SK-N-SH treated with all-trans-retinoic acid at 6 μM for 48 hours (cell line): ENCODE data around the gene BSN.

Experiments used
- ATAC-seq: fragments of 200-7000 bp; cut with Tn5 transposase; 3 replicates; pipeline ENCODE4 v1.9.1; 2020; ENCODE audit warnings: mild to moderate bottlenecking, moderate library complexity
- ARNTL ChIP-seq: fragments of 450-650 bp; formaldehyde crosslinking; IDR thresholded peaks from 2 replicates; pipeline ENCODE4 v1.5.0; 2020; ENCODE audit warnings: low read depth, mild to moderate bottlenecking, moderate library complexity, borderline replicate concordance
- BACH2 ChIP-seq: fragments of 250-450 bp; sonication (Bioruptor Pico); IDR thresholded peaks from 2 replicates; pipeline ENCODE4 v1.9.0; 2021; ENCODE audit warnings: mild to moderate bottlenecking, borderline replicate concordance
- CREB5 ChIP-seq: fragments of 250-450 bp; sonication (Bioruptor Pico); IDR thresholded peaks from 2 replicates; pipeline ENCODE4 v1.5.1; 2020; ENCODE audit warnings: low read depth, mild to moderate bottlenecking, moderate library complexity
- CSDC2 ChIP-seq: fragments of 250-450 bp; sonication (Bioruptor Pico); IDR thresholded peaks from 2 replicates; pipeline ENCODE4 v1.5.0; 2020; ENCODE audit warnings: mild to moderate bottlenecking, moderate library complexity
- CSRNP3 ChIP-seq: fragments of 250-450 bp; sonication (Bioruptor Pico); IDR thresholded peaks from 2 replicates; pipeline ENCODE4 v1.5.1; 2021; ENCODE audit warnings: mild to moderate bottlenecking, moderate library complexity
- ESRRG ChIP-seq: fragments of 250-450 bp; sonication (Bioruptor Pico); IDR thresholded peaks from 2 replicates; pipeline ENCODE4 v1.6.1; 2021; ENCODE audit warnings: mild to moderate bottlenecking
- GLIS3 ChIP-seq: fragments of 250-450 bp; sonication (Bioruptor Pico); IDR thresholded peaks from 2 replicates; pipeline ENCODE4 v1.5.0; 2020; ENCODE audit warnings: mild to moderate bottlenecking, moderate library complexity
- ISL1 ChIP-seq: fragments of 250-450 bp; sonication (Bioruptor Pico); IDR thresholded peaks from 2 replicates; pipeline ENCODE4 v2.1.2; 2022; ENCODE audit warnings: mild to moderate bottlenecking, moderate library complexity
- OSR1 ChIP-seq: fragments of 250-450 bp; sonication (Bioruptor Pico); IDR thresholded peaks from 2 replicates; pipeline ENCODE4 v1.8.0; 2022; ENCODE audit warnings: moderate library complexity, mild to moderate bottlenecking, inconsistent platforms
- PATZ1 ChIP-seq: fragments of 250-450 bp; sonication (Bioruptor Pico); IDR thresholded peaks from 2 replicates; pipeline ENCODE4 v1.8.0; 2020; ENCODE audit warnings: mild to moderate bottlenecking, moderate library complexity, borderline replicate concordance
- PPARA ChIP-seq: fragments of 250-450 bp; sonication (Bioruptor Pico); IDR thresholded peaks from 2 replicates; pipeline ENCODE4 v1.5.0; 2020; ENCODE audit warnings: mild to moderate bottlenecking, borderline replicate concordance
- RARB ChIP-seq: fragments of 250-450 bp; sonication (Bioruptor Pico); IDR thresholded peaks from 2 replicates; pipeline ENCODE4 v1.8.0; 2021; ENCODE audit warnings: mild to moderate bottlenecking, moderate library complexity
- SNAI2 ChIP-seq: fragments of 250-450 bp; sonication (Bioruptor Pico); IDR thresholded peaks from 2 replicates; pipeline ENCODE4 v1.5.0; 2020; ENCODE audit warnings: mild to moderate bottlenecking, moderate library complexity
- TCF4 ChIP-seq: fragments of 250-450 bp; sonication (Bioruptor Pico); IDR thresholded peaks from 2 replicates; pipeline ENCODE4 v1.8.0; 2021; ENCODE audit warnings: mild to moderate bottlenecking, moderate library complexity, borderline replicate concordance
- TOX ChIP-seq: fragments of 250-450 bp; sonication (Bioruptor Pico); IDR thresholded peaks from 2 replicates; pipeline ENCODE4 v1.8.0; 2021; ENCODE audit warnings: mild to moderate bottlenecking, moderate library complexity, borderline replicate concordance
- ZC3H10 ChIP-seq: fragments of 250-450 bp; sonication (Bioruptor Pico); IDR thresholded peaks from 2 replicates; pipeline ENCODE4 v1.5.1; 2021; ENCODE audit warnings: mild to moderate bottlenecking, moderate library complexity
- ZFP3 ChIP-seq: fragments of 250-450 bp; sonication (Bioruptor Pico); IDR thresholded peaks from 2 replicates; pipeline ENCODE4 v1.5.0; 2020; ENCODE audit warnings: mild to moderate bottlenecking, moderate library complexity
- ZFP30 ChIP-seq: fragments of 450-650 bp; formaldehyde crosslinking; IDR thresholded peaks from 2 replicates; pipeline ENCODE4 v1.5.0; 2022; ENCODE audit warnings: mild to moderate bottlenecking, moderate library complexity
- ZNF565 ChIP-seq: fragments of 450-650 bp; formaldehyde crosslinking; conservative IDR thresholded peaks from 2 replicates; pipeline ENCODE4 v1.5.0; 2020; ENCODE audit warnings: low read depth, mild to moderate bottlenecking, moderate library complexity
- ZNF8 ChIP-seq: fragments of 450-650 bp; formaldehyde crosslinking; IDR thresholded peaks from 2 replicates; pipeline ENCODE4 v1.5.0; 2020; ENCODE audit warnings: mild to moderate bottlenecking, moderate library complexity
- TF ChIP-seq, protein P1 (sequence below): fragments of 250-450 bp; sonication (Bioruptor Pico); IDR thresholded peaks from 2 replicates; pipeline ENCODE4 v1.5.0; 2020; ENCODE audit warnings: mild to moderate bottlenecking, moderate library complexity

BSN gene

GRCh38 chr3:49639551-49639950, 85.3 kb downstream of the BSN start (continued):
- TF ChIP-seq, protein P1, sequence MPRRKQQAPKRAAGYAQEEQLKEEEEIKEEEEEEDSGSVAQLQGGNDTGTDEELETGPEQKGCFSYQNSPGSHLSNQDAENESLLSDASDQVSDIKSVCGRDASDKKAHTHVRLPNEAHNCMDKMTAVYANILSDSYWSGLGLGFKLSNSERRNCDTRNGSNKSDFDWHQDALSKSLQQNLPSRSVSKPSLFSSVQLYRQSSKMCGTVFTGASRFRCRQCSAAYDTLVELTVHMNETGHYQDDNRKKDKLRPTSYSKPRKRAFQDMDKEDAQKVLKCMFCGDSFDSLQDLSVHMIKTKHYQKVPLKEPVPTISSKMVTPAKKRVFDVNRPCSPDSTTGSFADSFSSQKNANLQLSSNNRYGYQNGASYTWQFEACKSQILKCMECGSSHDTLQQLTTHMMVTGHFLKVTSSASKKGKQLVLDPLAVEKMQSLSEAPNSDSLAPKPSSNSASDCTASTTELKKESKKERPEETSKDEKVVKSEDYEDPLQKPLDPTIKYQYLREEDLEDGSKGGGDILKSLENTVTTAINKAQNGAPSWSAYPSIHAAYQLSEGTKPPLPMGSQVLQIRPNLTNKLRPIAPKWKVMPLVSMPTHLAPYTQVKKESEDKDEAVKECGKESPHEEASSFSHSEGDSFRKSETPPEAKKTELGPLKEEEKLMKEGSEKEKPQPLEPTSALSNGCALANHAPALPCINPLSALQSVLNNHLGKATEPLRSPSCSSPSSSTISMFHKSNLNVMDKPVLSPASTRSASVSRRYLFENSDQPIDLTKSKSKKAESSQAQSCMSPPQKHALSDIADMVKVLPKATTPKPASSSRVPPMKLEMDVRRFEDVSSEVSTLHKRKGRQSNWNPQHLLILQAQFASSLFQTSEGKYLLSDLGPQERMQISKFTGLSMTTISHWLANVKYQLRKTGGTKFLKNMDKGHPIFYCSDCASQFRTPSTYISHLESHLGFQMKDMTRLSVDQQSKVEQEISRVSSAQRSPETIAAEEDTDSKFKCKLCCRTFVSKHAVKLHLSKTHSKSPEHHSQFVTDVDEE (CRISPR knock-in tag) = no peak
- TF ChIP-seq ZFP3 (CRISPR knock-in tag) = no peak
- TF ChIP-seq ISL1 (CRISPR knock-in tag) = no peak
- TF ChIP-seq, all 23 proteins: peak for 0

DNA sequence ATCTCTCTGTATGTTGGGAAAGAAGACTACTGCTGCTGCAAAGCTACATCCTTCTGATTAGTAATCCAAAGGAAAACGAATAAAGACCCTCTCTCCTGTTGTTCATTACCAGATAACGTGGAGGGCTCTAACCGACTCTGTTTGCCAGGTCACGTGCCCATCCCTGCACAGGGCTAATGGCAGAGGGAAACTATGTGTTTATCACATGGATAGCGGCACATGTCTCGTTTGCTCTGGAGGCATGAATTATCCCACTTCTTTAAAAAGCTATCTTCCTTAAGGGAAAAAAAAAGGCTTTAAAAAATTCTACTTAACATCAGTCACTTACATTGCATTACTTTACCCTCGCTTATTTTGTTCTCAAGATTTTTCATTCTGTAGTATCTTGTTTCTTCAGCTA, 87.0 kb downstream of the BSN start:
- no peak for ATAC-seq

DNA sequence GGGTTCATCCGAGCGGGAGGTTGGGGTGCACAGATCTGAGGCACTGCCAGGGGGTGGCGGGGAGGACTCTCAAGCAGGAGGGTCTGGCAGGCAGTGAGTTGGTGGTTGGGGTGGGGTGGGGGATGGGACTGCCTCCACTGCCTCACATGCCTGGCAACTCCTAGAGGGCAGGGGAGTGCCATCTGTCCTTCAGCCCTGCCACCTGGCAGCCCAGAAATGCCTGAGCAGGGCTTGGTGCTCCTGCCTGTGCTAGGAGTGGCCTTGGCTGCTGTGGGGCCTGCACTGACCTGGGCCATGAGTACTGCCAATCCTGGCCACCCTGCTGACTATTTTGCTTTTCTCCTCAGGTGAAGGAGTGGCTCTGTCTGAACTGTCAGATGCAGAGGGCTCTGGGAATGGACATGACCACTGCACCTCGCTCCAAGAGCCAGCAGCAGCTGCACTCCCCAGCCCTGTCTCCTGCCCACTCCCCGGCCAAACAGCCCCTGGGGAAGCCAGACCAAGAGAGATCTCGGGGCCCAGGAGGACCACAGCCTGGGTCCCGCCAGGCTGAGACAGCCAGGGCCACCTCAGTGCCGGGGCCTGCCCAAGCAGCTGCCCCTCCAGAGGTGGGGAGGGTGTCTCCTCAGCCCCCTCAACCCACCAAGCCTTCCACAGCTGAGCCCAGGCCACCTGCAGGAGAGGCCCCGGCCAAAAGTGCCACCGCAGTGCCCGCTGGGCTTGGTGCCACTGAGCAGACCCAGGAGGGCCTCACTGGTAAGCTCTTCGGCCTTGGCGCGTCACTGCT, 87.8 kb downstream of the BSN start:
- no peak for ATAC-seq
- TF ChIP-seq TOX (CRISPR knock-in tag) = no peak
- no peak for TF ChIP-seq OSR1 (CRISPR knock-in tag)

More for the DNA sequence above, 87.0 kb downstream of the BSN start:
- no peak for TF ChIP-seq ZFP3 (CRISPR knock-in tag)
- no peak for TF ChIP-seq ZNF565 (CRISPR knock-in tag)
- no peak for TF ChIP-seq ZNF8 (CRISPR knock-in tag)
- TF ChIP-seq ZFP30 (CRISPR knock-in tag) = no peak
- no peak for TF ChIP-seq TCF4 (CRISPR knock-in tag)
- no peak for TF ChIP-seq CSDC2 (CRISPR knock-in tag)

- TF ChIP-seq PPARA (CRISPR knock-in tag) (no peak), ZNF8 (CRISPR knock-in tag) (no peak), GLIS3 (CRISPR knock-in tag) (no peak), ESRRG (CRISPR knock-in tag) (no peak), CSRNP3 (CRISPR knock-in tag) (no peak), PATZ1 (CRISPR knock-in tag) (no peak), CREB5 (CRISPR knock-in tag) (no peak), ISL1 (CRISPR knock-in tag) (no peak), SNAI2 (CRISPR knock-in tag) (no peak), TCF4 (CRISPR knock-in tag) (no peak), ARNTL (CRISPR knock-in tag) (no peak), ZNF565 (CRISPR knock-in tag) (no peak), OSR1 (CRISPR knock-in tag) (no peak), CSDC2 (CRISPR knock-in tag) (no peak), ZFP3 (CRISPR knock-in tag) (no peak), BACH2 (no peak), RARB (CRISPR knock-in tag) (no peak), ZC3H10 (CRISPR knock-in tag) (no peak)
- TF ChIP-seq, protein P1 (CRISPR knock-in tag) = no peak
- no peak for ATAC-seq
Observed at GRCh38 chr3:49642708-49643145, 88.5 kb downstream of the BSN start.
